ENCODE data around the gene PTPRA.

DNA sequence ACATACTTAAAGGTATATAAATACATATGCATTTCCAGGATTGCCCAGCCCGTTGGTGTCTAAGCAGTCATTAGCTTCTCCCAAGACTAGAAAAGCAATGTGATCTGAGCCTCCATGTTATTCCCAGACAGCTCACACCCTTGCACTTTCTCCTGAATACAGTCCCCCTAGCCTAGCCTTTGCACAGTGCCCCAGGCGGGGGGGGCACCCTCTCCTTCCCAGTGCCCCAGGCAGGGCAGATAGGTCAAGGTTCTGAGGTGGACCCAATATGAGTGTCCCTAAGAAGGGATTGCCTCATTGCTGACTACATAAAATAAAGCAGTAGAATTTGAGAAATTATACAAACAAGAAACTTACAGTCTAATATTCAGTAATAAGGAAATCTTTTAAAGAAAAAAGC, 154.7 kb downstream of the PTPRA start:
- TF ChIP-seq EP300 (IDR thresholded peaks at IDR 0.05) (no peak), POLR2A (IDR thresholded peaks at IDR 0.05) (no peak)

All from stomach (tissue), 4 donors.